Measurements from ENCODE around the gene SGSM1.

Gene SGSM1

DNA sequence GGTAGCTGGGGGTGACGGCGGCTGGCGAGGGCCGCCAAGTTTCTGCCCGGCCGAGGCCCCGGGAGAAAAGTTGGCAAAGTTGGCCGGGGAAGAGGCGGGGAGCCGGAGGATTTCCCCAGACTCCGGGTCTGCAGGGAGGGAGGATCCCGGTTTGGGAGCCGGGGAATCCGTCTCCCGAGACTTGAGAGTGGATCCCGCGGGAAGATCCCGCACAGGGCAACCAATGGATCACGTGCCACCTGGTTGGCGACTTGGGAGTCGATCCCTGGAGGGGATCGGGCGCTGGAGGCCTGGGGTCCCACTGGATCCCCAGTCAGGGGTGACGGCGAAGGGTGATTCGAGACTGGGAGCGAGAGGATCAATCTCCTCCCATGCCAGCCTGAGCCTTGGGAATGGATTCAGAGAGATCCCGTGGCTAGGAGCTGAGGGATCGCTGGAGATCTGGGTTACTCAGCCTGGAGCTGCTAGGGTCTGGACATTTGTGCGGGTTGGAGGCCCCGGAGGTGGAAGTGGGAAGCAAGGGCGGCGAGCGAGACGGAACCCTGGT is 146.9 kb downstream of the SGSM1 start:
- no peak for DNase-seq

- no peak for DNase-seq
Measured at GRCh38 chr22:24953384-24954113, 147.5 kb downstream of the SGSM1 start.

DNA sequence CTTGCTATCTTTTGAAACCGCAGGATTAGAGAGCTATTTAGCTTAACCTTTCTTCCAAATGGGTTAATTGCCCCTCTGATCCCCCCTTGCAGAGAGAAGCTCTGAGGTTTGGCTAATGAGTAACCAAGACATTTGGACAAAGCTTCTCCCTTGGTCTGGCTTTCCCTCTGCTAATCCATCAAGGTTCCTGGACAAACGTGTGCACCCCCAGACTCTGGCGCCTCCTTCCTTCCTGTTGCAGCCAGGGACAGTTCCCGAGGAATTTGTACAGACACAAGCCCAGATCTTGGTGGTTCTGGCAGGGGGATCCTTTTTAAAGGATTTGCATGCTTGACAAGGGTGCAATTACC is 148.1 kb downstream of the SGSM1 start:
- no peak for DNase-seq

DNA sequence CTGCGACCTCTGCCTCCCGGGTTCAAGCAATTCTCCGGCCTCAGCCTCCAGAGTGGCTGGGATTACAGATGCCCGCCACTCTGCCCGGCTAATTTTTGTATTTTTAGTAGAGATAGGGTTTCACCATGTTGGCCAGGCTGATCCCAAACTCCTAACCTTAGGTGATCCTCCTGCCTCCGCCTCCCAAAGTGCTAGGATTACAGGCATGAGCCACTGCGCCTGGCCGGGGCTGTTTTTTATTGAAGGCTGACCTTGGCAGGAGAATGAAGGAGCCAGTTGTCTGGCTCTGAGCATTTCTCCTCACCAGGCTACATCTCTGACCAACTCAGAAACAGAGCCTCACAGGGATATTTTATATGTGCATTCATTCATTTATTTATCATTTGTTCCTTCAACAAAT is 148.8 kb downstream of the SGSM1 start:
- DNase-seq: no peak

- DNase-seq: no peak
Measured at GRCh38 chr22:24957043-24957442, 151.0 kb downstream of the SGSM1 start.

- DNase-seq: no peak
Measured at GRCh38 chr22:24961217-24961844, 155.3 kb downstream of the SGSM1 start.

- DNase-seq: no peak
Measured at GRCh38 chr22:24962094-24962493, 156.1 kb downstream of the SGSM1 start.

GRCh38 chr22:24962835-24963234 is 156.8 kb downstream of the SGSM1 start:
- no peak for DNase-seq

DNA sequence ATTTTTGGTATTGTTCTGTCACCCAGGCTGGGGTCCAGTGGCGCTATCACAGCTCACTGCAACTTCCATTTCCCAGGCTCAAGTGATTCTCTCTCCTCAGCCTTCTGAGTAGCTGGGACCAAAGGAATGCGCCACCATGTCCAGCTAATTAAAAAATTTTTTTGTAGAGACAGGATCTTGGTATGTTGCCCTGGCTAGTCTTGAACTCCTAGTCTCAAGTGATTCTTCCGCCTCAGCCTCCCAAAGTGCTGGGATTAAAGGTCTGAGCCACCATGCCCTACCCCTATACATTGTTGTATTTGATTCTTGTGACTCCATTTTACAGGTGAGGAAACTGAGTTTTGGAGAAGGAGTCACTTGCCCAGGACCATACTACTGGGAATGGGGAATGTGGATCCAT is 158.4 kb downstream of the SGSM1 start:
- no peak for DNase-seq

DNA sequence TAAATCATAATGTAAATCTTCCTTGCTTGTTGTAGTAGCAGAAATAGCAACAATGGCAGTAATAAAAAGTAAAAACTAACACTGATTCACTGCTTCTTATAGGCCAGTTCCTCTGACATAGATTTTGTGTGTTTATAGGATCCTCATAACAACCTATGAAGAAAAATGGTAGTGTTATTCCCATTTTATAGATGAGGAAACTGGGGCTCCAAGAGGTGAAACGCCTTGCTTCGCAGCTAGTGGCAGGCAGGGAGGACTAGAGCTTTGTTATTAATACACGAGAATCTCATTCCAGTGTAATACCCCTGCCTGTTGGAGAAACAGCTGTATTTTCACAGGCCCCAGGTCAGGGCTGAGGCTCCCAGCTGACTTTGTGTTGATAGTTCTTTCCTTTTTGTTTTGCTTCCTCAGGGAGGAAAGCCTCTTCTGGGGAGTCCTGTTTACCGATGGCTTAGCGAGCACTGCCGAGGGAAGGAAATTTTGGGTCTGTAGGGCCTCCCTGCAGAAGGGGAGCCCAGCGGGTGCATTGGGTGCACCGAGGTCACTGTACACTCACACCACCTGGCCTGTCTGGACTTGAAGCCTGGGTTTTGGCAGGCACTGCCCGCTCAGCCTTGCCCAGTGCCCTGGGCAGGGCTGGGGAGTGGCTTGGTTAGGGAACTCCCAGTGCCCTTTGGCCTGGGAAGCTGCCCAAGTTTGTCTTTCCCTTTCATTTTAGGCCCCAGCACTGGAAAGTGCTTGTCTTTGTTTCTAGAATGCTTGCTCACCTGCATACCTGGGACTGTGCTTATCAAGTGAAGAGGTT is 160.0 kb downstream of the SGSM1 start:
- DNase-seq: no peak

GRCh38 chr22:24968066-24968561 is 162.1 kb downstream of the SGSM1 start:
- no peak for DNase-seq

DNA sequence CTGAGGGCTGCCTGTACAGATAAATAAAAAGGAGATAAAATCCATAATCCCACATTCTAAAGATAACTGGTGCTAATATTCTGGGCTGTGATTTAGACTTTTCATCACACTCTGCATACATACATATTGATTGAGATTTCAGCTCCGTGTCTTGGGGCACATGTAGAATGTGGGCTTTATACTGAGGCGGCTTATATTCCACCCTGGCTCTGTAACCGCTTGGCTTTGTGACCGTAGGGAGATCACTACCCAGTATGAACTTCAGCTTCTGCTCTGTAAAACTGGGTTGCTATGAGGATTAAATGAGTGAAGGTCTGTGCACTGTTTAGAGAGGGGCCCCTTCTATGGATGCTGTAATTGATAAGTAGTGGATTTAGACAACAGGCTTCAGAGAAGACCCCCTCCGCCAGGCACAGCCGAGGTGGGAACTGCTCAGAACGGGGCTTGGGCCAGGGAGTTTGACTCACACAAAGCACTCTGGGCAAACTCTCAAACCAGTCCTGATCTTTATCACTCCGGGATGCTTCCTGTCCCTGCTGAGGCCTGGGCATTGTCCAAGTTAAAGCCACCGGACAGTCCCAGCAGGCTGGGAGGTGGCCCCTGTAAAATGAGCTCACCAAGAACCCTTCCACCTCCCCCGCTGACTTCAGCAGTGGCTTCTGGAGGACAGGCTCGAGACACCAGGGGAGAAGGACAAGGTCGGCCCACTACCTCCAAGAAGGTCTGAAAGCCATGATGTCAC is 163.7 kb downstream of the SGSM1 start:
- no peak for DNase-seq

- no peak for DNase-seq
Measured at GRCh38 chr22:24972369-24972768, 166.4 kb downstream of the SGSM1 start.

- DNase-seq: no peak
Measured at GRCh38 chr22:24973872-24974271, 167.9 kb downstream of the SGSM1 start.

DNA sequence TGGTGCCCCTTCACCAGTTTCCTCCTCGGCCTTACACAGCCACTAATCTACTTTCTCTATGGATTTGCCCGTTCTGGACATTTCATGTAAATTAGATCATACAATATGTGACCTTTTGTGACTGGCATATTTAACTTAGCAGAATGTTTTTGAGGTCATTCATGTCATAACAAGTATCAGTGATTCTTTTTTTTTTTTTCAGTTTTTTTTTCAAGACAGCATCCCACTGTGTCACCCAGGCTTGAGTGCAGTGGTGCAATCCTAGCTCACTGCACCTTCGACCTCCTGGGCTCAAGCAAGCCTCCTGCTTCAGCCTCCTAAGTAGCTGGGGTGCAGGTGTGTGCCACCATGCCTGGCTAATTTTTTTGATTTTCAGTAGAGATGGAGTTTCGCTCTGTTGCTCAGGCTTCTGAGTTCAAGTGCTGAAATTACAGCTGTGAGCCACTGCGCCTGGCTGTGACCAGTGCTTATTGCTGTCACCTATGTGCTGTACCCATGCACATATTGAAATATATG is 169.2 kb downstream of the SGSM1 start:
- DNase-seq: no peak

DNA sequence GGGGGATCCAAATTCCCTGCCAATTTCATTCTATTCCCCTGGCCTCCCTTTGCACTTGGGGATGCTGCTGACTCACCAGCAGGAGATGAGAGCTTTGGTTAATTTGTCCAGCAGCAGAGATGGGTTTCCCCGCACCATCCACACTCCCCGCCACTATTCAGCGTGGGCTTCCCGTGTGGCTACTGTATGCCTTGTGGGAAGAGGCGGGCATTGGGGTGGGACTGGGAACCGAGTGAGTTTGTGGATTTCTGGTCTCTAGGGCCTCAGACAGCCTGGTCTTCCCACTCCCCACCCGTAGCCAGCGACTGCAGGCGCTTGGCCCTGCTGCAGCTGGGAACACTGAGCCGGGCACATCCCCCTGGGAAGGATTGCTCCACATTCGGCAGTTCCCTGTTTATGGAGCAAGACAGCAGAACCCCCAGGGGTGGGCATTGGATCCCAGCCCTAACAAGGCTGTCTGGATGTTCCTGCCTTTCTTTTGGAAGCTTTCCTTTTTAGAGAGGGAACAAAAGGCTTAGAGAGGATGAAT is 169.9 kb downstream of the SGSM1 start:
- no peak for DNase-seq

- DNase-seq: no peak
Measured at GRCh38 chr22:24976442-24977218, 170.6 kb downstream of the SGSM1 start.

Data from NK-92 treated with Interleukin-12 subunit alpha and Interleukin-12 subunit beta, amount 100 ng/mL, for 24 hours (cell line).